ENCODE data around the gene MYO9A. TPM values are rescaled to one million over a fixed set of nuclear protein-coding genes. Genes with fewer than 3 reads are reported as not detected.

The MYO9A gene
- total and polyA plus RNA-seq, 2 experiments from 2014 or later = 22.8 to 32.0 TPM

- H3K4me3 ChIP-seq = no peak overlapping the region
- no peak overlapping the region for H3K27ac ChIP-seq
- DNase-seq (ENCODE audit: low read depth in 1 of 2, low spot score in 1 of 2) = no peak
Observed at GRCh38 chr15:71807125-71807629, 310.8 kb downstream of the MYO9A start.

DNA sequence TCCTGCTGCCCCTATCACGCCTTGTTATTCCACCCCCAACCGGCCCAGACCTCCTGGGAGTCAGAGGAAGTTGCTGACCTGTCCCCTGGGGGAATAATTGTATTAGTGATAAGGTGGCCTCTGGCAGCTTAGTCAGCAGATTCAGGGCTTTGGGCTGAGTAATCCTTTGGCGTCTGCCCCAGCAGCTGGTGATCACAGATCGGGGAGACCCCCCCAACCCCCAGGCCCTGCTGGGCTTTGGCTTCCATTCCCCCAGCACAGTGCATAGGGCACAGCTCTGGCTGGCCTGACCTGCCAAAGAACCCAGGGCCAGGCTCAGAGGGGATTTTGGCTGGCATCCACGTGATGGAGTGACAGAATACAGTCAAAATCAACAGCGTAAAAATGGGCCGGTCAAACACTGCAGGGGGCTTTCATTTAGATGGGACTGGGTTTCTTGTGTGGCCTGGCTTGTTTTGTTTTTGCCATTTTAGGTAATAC, 311.5 kb downstream of the MYO9A start:
- TF ChIP-seq, protein P1, sequence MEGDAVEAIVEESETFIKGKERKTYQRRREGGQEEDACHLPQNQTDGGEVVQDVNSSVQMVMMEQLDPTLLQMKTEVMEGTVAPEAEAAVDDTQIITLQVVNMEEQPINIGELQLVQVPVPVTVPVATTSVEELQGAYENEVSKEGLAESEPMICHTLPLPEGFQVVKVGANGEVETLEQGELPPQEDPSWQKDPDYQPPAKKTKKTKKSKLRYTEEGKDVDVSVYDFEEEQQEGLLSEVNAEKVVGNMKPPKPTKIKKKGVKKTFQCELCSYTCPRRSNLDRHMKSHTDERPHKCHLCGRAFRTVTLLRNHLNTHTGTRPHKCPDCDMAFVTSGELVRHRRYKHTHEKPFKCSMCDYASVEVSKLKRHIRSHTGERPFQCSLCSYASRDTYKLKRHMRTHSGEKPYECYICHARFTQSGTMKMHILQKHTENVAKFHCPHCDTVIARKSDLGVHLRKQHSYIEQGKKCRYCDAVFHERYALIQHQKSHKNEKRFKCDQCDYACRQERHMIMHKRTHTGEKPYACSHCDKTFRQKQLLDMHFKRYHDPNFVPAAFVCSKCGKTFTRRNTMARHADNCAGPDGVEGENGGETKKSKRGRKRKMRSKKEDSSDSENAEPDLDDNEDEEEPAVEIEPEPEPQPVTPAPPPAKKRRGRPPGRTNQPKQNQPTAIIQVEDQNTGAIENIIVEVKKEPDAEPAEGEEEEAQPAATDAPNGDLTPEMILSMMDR (IDR thresholded peaks at IDR 0.05; ENCODE audit: low read depth, low read length) = no peak
- Histone ChIP-seq H3K9me3 (ENCODE audit: low read depth) (no peaks in the 10 kb centered on the region), H3K27ac (no peak overlapping the region), H3K36me3 (no peaks in the 10 kb centered on the region), H3K27me3 (no peaks in the 10 kb centered on the region), H3K4me3 (no peak overlapping the region), H3K4me1 (ENCODE audit: low read depth) (peaks cover 38% of the 10 kb centered on the region)
- DNase-seq (ENCODE audit: low read depth in 1 of 2, low spot score in 1 of 2) = peak; percentile 43 to 74

More at GRCh38 chr15:71807125-71807629, 310.8 kb downstream of the MYO9A start:
- Histone ChIP-seq H3K36me3 (no peaks in the 10 kb centered on the region), H3K9me3 (ENCODE audit: low read depth) (no peaks in the 10 kb centered on the region), H3K27me3 (no peaks in the 10 kb centered on the region), H3K4me1 (ENCODE audit: low read depth) (peaks cover 38% of the 10 kb centered on the region)
- TF ChIP-seq, protein P1 (IDR thresholded peaks at IDR 0.05; ENCODE audit: low read depth, low read length) = no peak

DNA sequence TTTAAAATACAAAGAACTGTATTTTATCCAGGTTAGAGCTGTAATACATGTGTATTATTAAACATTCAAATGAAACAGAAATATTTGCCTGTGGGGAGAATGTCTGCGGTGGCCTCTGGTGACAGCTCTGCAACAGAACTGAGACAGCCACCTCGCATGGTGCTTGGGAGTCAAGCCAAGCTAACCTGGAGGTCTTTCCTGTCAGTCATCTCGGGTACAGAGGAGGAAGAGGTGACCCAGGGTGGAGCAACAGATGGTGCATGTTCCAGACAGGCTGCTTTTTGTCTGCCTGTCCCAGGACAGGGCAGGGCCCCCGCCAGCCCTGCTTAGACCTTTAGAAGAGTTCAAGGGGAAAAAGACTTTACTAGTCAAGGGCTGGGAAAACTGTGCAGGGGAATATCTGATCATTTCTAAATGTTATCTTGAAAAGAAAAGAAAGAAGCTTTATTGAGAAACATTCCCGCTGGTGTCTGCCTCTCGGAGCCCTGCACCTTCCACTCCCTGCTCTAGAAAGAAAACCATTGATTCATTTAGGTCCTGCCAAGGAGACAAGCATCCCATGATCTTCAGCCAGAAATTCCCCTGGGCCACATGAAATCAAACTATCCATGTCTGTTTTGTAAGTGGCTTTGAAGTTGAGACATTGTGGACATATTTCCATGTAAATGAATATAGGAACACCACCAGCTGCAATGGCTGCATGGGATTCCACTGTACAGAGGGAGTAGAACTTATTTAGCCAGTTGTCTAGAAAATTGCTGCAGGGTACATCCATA, 313.1 kb downstream of the MYO9A start:
- no peaks in the 10 kb centered on the region for H3K36me3 ChIP-seq
- H3K27ac ChIP-seq = no peak overlapping the region
- H3K4me3 ChIP-seq = no peak overlapping the region
- TF ChIP-seq, protein P1 (IDR thresholded peaks at IDR 0.05; ENCODE audit: low read depth, low read length) = no peak
- H3K4me1 ChIP-seq (ENCODE audit: low read depth) = peaks cover 38% of the 10 kb centered on the region
- H3K9me3 ChIP-seq (ENCODE audit: low read depth) = no peaks in the 10 kb centered on the region
- no peak for DNase-seq (ENCODE audit: low read depth in 1 of 2, low spot score in 1 of 2)
- H3K27me3 ChIP-seq = no peaks in the 10 kb centered on the region

GRCh38 chr15:71804226-71804625, 313.7 kb downstream of the MYO9A start:
- TF ChIP-seq, protein P1 (IDR thresholded peaks at IDR 0.05; ENCODE audit: low read depth, low read length) = no peak
- Histone ChIP-seq H3K4me1 (ENCODE audit: low read depth) (peaks cover 38% of the 10 kb centered on the region), H3K9me3 (ENCODE audit: low read depth) (no peaks in the 10 kb centered on the region), H3K27me3 (no peaks in the 10 kb centered on the region), H3K4me3 (no peak overlapping the region), H3K36me3 (no peaks in the 10 kb centered on the region), H3K27ac (no peak overlapping the region)
- DNase-seq (ENCODE audit: low read depth in 1 of 2, low spot score in 1 of 2) = no peak

DNA sequence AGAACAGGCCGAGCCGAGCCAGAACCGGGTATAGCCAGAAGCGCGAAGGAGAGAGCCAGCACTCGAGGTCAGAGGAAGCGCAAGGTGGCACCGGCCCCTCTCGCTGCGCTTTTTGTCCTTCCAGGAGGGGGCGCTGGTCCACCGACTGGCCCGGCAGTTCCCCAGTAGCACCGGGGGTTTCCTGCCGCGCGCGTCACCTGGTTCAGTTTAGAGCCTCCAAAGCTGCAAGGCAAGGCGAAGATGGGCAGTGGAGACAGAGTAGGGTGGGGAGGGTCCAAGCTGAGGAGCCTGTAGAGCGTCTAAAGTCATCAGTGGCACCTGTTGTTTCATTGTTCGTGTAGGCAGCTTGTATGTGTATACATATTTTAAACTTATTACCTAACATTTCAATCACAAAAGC, 315.2 kb downstream of the MYO9A start:
- DNase-seq (ENCODE audit: low read depth in 1 of 2, low spot score in 1 of 2) = peak in 1 of 2 donors; percentile 39
- TF ChIP-seq, protein P1 (IDR thresholded peaks at IDR 0.05; ENCODE audit: low read depth, low read length) = peak; percentile 42
- Histone ChIP-seq H3K27ac (no peak overlapping the region), H3K4me1 (ENCODE audit: low read depth) (peaks cover 29% of the 10 kb centered on the region), H3K9me3 (ENCODE audit: low read depth) (no peaks in the 10 kb centered on the region), H3K36me3 (no peaks in the 10 kb centered on the region), H3K4me3 (no peak overlapping the region), H3K27me3 (no peaks in the 10 kb centered on the region)

Data from cardiac muscle cell (in vitro differentiated cells and primary cell).